WTC11 (cell line): ENCODE data around the gene ESYT1. TPM values are rescaled to one million over a fixed set of nuclear protein-coding genes. Genes with fewer than 3 reads are reported as not detected.
A peak's percentile ranks its signal among the peaks of the same experiment; 100 is the strongest.

ENCODE experiments used
- ATF2 ChIP-seq: sonication (generic); formaldehyde crosslinking; IDR thresholded peaks from 2 replicates; pipeline ENCODE4 v1.8.1; 2022; ENCODE audit warnings: low read depth, missing genetic modification reagents, borderline replicate concordance
- CREM ChIP-seq: sonication (generic); formaldehyde crosslinking; IDR thresholded peaks from 2 replicates; pipeline ENCODE4 v1.8.1; 2022; ENCODE audit warnings: mild to moderate bottlenecking, missing genetic modification reagents, moderate library complexity
- E2F5 ChIP-seq: sonication (generic); formaldehyde crosslinking; IDR thresholded peaks from 2 replicates; pipeline ENCODE4 v1.8.1; 2022; ENCODE audit warnings: mild to moderate bottlenecking, moderate library complexity, missing genetic modification reagents
- FOXJ3 ChIP-seq: sonication (generic); formaldehyde crosslinking; IDR thresholded peaks from 2 replicates; pipeline ENCODE4 v1.9.0; 2021; ENCODE audit warnings: missing genetic modification reagents, mild to moderate bottlenecking, borderline replicate concordance
- FOXK1 ChIP-seq: sonication (generic); formaldehyde crosslinking; IDR thresholded peaks from 2 replicates; pipeline ENCODE4 v1.8.0; 2022; ENCODE audit warnings: mild to moderate bottlenecking, moderate library complexity, missing genetic modification reagents
- FOXP4 ChIP-seq: sonication (generic); formaldehyde crosslinking; IDR thresholded peaks from 2 replicates; pipeline ENCODE4 v1.8.0; 2022; ENCODE audit warnings: mild to moderate bottlenecking, missing genetic modification reagents
- GRHL2 ChIP-seq: fragments of 250-450 bp; sonication (Bioruptor Pico); IDR thresholded peaks from 2 replicates; pipeline ENCODE4 v1.8.0; 2022; ENCODE audit warnings: mild to moderate bottlenecking, moderate library complexity; ENCODE audit not compliant: insufficient replicate concordance, severe bottlenecking
- GTF2I ChIP-seq: fragments of 250-450 bp; sonication (Bioruptor Pico); conservative IDR thresholded peaks from 2 replicates; pipeline ENCODE4 v1.4.0; 2021; ENCODE audit warnings: mild to moderate bottlenecking
- MYBL2 ChIP-seq: sonication (generic); formaldehyde crosslinking; IDR thresholded peaks from 2 replicates; pipeline ENCODE4 v1.8.1; 2023; ENCODE audit warnings: mild to moderate bottlenecking, moderate library complexity, missing genetic modification reagents
- NFE2L1 ChIP-seq: sonication (generic); formaldehyde crosslinking; IDR thresholded peaks from 2 replicates; pipeline ENCODE4 v1.8.1; 2023; ENCODE audit warnings: missing genetic modification reagents
- PREB ChIP-seq: sonication (generic); formaldehyde crosslinking; IDR thresholded peaks from 2 replicates; pipeline ENCODE4 v1.8.1; 2022; ENCODE audit warnings: mild to moderate bottlenecking, missing genetic modification reagents, moderate library complexity, borderline replicate concordance
- RORB ChIP-seq: fragments of 250-450 bp; sonication (Bioruptor Pico); IDR thresholded peaks from 2 replicates; pipeline ENCODE4 v1.9.0; 2021; ENCODE audit warnings: mild to moderate bottlenecking
- SP1 ChIP-seq: sonication (generic); formaldehyde crosslinking; conservative IDR thresholded peaks from 2 replicates; pipeline ENCODE4 v1.8.1; 2022; ENCODE audit warnings: missing genetic modification reagents
- TEAD4 ChIP-seq: sonication (generic); formaldehyde crosslinking; IDR thresholded peaks from 2 replicates; pipeline ENCODE4 v1.8.0; 2022; ENCODE audit warnings: mild to moderate bottlenecking, missing genetic modification reagents
- ZBTB21 ChIP-seq: sonication (generic); formaldehyde crosslinking; IDR thresholded peaks from 2 replicates; pipeline ENCODE4 v1.8.1; 2023; ENCODE audit warnings: mild to moderate bottlenecking, missing genetic modification reagents, borderline replicate concordance
- ZBTB43 ChIP-seq: sonication (generic); formaldehyde crosslinking; IDR thresholded peaks from 2 replicates; pipeline ENCODE4 v1.8.1; 2023; ENCODE audit warnings: mild to moderate bottlenecking, missing genetic modification reagents
- ZNF121 ChIP-seq: sonication (generic); formaldehyde crosslinking; IDR thresholded peaks from 2 replicates; pipeline ENCODE4 v1.8.0; 2023; ENCODE audit warnings: missing genetic modification reagents
- ZNF138 ChIP-seq: sonication (generic); formaldehyde crosslinking; conservative IDR thresholded peaks from 2 replicates; pipeline ENCODE4 v1.8.1; 2022; ENCODE audit warnings: mild to moderate bottlenecking, moderate library complexity, missing genetic modification reagents
- ZNF232 ChIP-seq: sonication (generic); formaldehyde crosslinking; IDR thresholded peaks from 2 replicates; pipeline ENCODE4 v1.8.0; 2022; ENCODE audit warnings: mild to moderate bottlenecking, missing genetic modification reagents
- ZNF263 ChIP-seq: sonication (generic); formaldehyde crosslinking; IDR thresholded peaks from 2 replicates; pipeline ENCODE4 v1.8.1; 2022; ENCODE audit warnings: low read depth, mild to moderate bottlenecking, moderate library complexity, missing genetic modification reagents
- ZNF416 ChIP-seq: fragments of 250-450 bp; sonication (Bioruptor Pico); IDR thresholded peaks from 2 replicates; pipeline ENCODE4 v1.9.0; 2021; ENCODE audit warnings: mild to moderate bottlenecking, inconsistent platforms
- total RNA-seq: library from RNA; stranded (reverse); gene quantifications from 3 replicates; pipeline ENCODE4 v1.2.3, GENCODE V29; 2021

Gene ESYT1
- total RNA-seq, 1 experiment from 2014 or later, result 80.1 TPM

- TF ChIP-seq FOXP4 (CRISPR knock-in tag), result 0 out of 2 replicates have a peak, but pooled peaks have one; percentile 21
- TF ChIP-seq GRHL2 (CRISPR knock-in tag), result no peak
- no peak for TF ChIP-seq ZNF416 (CRISPR knock-in tag)
- no peak for TF ChIP-seq ATF2
- no peak for TF ChIP-seq ZNF138 (CRISPR knock-in tag)
- no peak for TF ChIP-seq ZBTB43 (CRISPR knock-in tag)
- peak; percentile 77; the same call in 1 of the 2 replicates for TF ChIP-seq CREM (CRISPR knock-in tag)
- TF ChIP-seq NFE2L1 (CRISPR knock-in tag), result no peak
- no peak for TF ChIP-seq PREB
- TF ChIP-seq RORB (CRISPR knock-in tag), result no peak
- TF ChIP-seq ZBTB21 (CRISPR knock-in tag), result no peak
- peak; percentile 70 for TF ChIP-seq FOXK1 (CRISPR knock-in tag)
- TF ChIP-seq ZNF232, result no peak
- TF ChIP-seq FOXJ3 (CRISPR knock-in tag), result no peak
- peak; percentile 65 for TF ChIP-seq MYBL2 (CRISPR knock-in tag)
- no peak for TF ChIP-seq ZNF121 (CRISPR knock-in tag)
- TF ChIP-seq GTF2I (CRISPR knock-in tag), result no peak
- no peak for TF ChIP-seq ZNF263
- TF ChIP-seq SP1 (CRISPR knock-in tag), result peak; percentile 89
- no peak for TF ChIP-seq TEAD4 (CRISPR knock-in tag)
- TF ChIP-seq E2F5 (CRISPR knock-in tag), result no peak
Observed at GRCh38 chr12:56152132-56152755, 24.2 kb downstream of the ESYT1 start, which contains the start of gene MYL6B (continued).
